MM.1S (cell line): Measurements from ENCODE around the gene CXorf38.
"Not testable (repeated sequence)": the region's sequence is repeated elsewhere in the genome, so short reads cannot be mapped to it uniquely, and the experiment has no call there.

Experiments used
- DNase-seq: peaks from one replicate; pipeline ENCODE4 v3.0.0-alpha.2; 2015
- H2AFZ ChIP-seq: fragments of 300-600 bp; sonication (generic); 2 replicates; pipeline ENCODE4 v1.6.0; 2016; ENCODE audit warnings: antibody characterized with exemption, low read length
- H3F3A ChIP-seq: fragments of 300-600 bp; sonication (generic); 2 replicates; pipeline ENCODE4 v1.6.1; 2016; ENCODE audit warnings: mild to moderate bottlenecking, antibody characterized with exemption, low read length, moderate library complexity, mixed read lengths; ENCODE audit not compliant: insufficient read depth
- H3K27ac ChIP-seq: fragments of 300-600 bp; sonication (generic); 2 replicates; pipeline ENCODE4 v1.5.1; 2016; ENCODE audit warnings: mild to moderate bottlenecking, low read length
- H3K27me3 ChIP-seq: fragments of 300-600 bp; sonication (generic); replicated peaks from 2 replicates; pipeline ENCODE4 v1.6.0; 2016; ENCODE audit warnings: low read length; ENCODE audit not compliant: insufficient read depth
- H3K36me3 ChIP-seq: fragments of 300-600 bp; sonication (generic); replicated peaks from 2 replicates; pipeline ENCODE4 v1.6.1; 2016; ENCODE audit warnings: mild to moderate bottlenecking, low read length, mixed read lengths; ENCODE audit not compliant: insufficient read depth
- H3K4me1 ChIP-seq: fragments of 300-600 bp; sonication (generic); 2 replicates; pipeline ENCODE4 v1.6.1; 2016; ENCODE audit warnings: low read length, mixed read lengths
- H3K4me2 ChIP-seq: fragments of 300-600 bp; sonication (generic); 2 replicates; pipeline ENCODE4 v1.6.0; 2016; ENCODE audit warnings: low read depth, low read length
- H3K4me3 ChIP-seq: fragments of 300-600 bp; sonication (generic); 2 replicates; pipeline ENCODE4 v1.5.1; 2016; ENCODE audit warnings: low read length, mixed read lengths
- H3K79me2 ChIP-seq: fragments of 300-600 bp; sonication (generic); 2 replicates; pipeline ENCODE4 v1.6.1; 2016; ENCODE audit warnings: mixed run types, low read length, mixed read lengths
- H3K9ac ChIP-seq: fragments of 300-600 bp; sonication (generic); 2 replicates; pipeline ENCODE4 v1.6.1; 2016; ENCODE audit warnings: low read length, mixed read lengths
- H3K9me2 ChIP-seq: fragments of 300-600 bp; sonication (generic); replicated peaks from 2 replicates; pipeline ENCODE4 v1.6.1; 2016; ENCODE audit warnings: mild to moderate bottlenecking, low read length, mixed read lengths; ENCODE audit not compliant: insufficient read depth
- H3K9me3 ChIP-seq: fragments of 300-600 bp; sonication (generic); replicated peaks from 2 replicates; pipeline ENCODE4 v1.6.1; 2016; ENCODE audit warnings: mild to moderate bottlenecking, low read length, mixed read lengths; ENCODE audit not compliant: insufficient read depth
- H4K20me1 ChIP-seq: fragments of 300-600 bp; sonication (generic); 2 replicates; pipeline ENCODE4 v1.6.1; 2016; ENCODE audit warnings: mild to moderate bottlenecking, low read length, moderate library complexity, mixed read lengths; ENCODE audit not compliant: insufficient read depth
- CTCF ChIP-seq: fragments of 300-600 bp; sonication (generic); IDR thresholded peaks from 2 replicates; pipeline ENCODE4 v1.5.1; 2016; ENCODE audit warnings: antibody characterized with exemption, low read length, mixed read lengths
- EZH2 ChIP-seq: fragments of 300-600 bp; sonication (generic); optimal IDR thresholded peaks from 2 replicates; pipeline ENCODE3; 2017; ENCODE audit warnings: low read depth, mild to moderate bottlenecking, antibody characterized with exemption, low read length, mixed read lengths
- EZH2phosphoT487 ChIP-seq: fragments of 300-600 bp; sonication (generic); IDR thresholded peaks from 2 replicates; pipeline ENCODE4 v1.6.1; 2018; ENCODE audit warnings: antibody characterized with exemption, low read length

The CXorf38 gene

GRCh38 chrX:40612511-40612910 lies 34.9 kb downstream of the CXorf38 start:
- no peak for TF ChIP-seq EZH2
- no peak for TF ChIP-seq CTCF
- no peak for TF ChIP-seq EZH2phosphoT487
- H3K27me3 ChIP-seq, result no peaks in the 10 kb centered on the region
- H3K27ac ChIP-seq, result no peak overlapping the region

GRCh38 chrX:40607381-40607780 lies 40.0 kb downstream of the CXorf38 start:
- H3K4me3 ChIP-seq, result no peak overlapping the region
- no peaks in the 10 kb centered on the region for H4K20me1 ChIP-seq
- H3K9me3 ChIP-seq, result no peaks in the 10 kb centered on the region
- H3K79me2 ChIP-seq, result no peaks in the 10 kb centered on the region
- no peak for TF ChIP-seq CTCF
- no peak for TF ChIP-seq EZH2phosphoT487
- no peak for TF ChIP-seq EZH2
- no peak overlapping the region for H3K9ac ChIP-seq
- H2AFZ ChIP-seq, result no peak overlapping the region
- no peaks in the 10 kb centered on the region for H3F3A ChIP-seq
- H3K4me2 ChIP-seq, result no peak overlapping the region
- H3K9me2 ChIP-seq, result no peaks in the 10 kb centered on the region
- no peak for DNase-seq
- H3K36me3 ChIP-seq, result no peaks in the 10 kb centered on the region
- no peaks in the 10 kb centered on the region for H3K4me1 ChIP-seq
- no peak overlapping the region for H3K27ac ChIP-seq
- H3K27me3 ChIP-seq, result no peaks in the 10 kb centered on the region

More at GRCh38 chrX:40612511-40612910, 34.9 kb downstream of the CXorf38 start:
- Histone ChIP-seq H3K9ac (no peak overlapping the region), H3K9me3 (no peaks in the 10 kb centered on the region), H3K36me3 (no peaks in the 10 kb centered on the region), H3K4me3 (no peak overlapping the region), H3K4me1 (no peaks in the 10 kb centered on the region), H3K4me2 (no peak overlapping the region), H3K9me2 (no peaks in the 10 kb centered on the region), H3K79me2 (no peaks in the 10 kb centered on the region), H4K20me1 (no peaks in the 10 kb centered on the region), H2AFZ (no peak overlapping the region), H3F3A (no peaks in the 10 kb centered on the region; the same call in 1 of the 2 replicates)
- no peak for DNase-seq

GRCh38 chrX:40603446-40603845 lies 43.9 kb downstream of the CXorf38 start:
- no peak overlapping the region for H3K9ac ChIP-seq
- DNase-seq, result no peak
- H3F3A ChIP-seq, result no peaks in the 10 kb centered on the region
- no peaks in the 10 kb centered on the region for H4K20me1 ChIP-seq
- H2AFZ ChIP-seq, result no peak overlapping the region
- H3K4me2 ChIP-seq, result no peak overlapping the region
- no peaks in the 10 kb centered on the region for H3K9me3 ChIP-seq
- H3K4me3 ChIP-seq, result no peak overlapping the region
- no peak for TF ChIP-seq EZH2phosphoT487
- no peak overlapping the region for H3K27ac ChIP-seq
- no peaks in the 10 kb centered on the region for H3K27me3 ChIP-seq
- no peaks in the 10 kb centered on the region for H3K79me2 ChIP-seq
- no peaks in the 10 kb centered on the region for H3K4me1 ChIP-seq
- no peaks in the 10 kb centered on the region for H3K36me3 ChIP-seq
- no peaks in the 10 kb centered on the region for H3K9me2 ChIP-seq

DNA sequence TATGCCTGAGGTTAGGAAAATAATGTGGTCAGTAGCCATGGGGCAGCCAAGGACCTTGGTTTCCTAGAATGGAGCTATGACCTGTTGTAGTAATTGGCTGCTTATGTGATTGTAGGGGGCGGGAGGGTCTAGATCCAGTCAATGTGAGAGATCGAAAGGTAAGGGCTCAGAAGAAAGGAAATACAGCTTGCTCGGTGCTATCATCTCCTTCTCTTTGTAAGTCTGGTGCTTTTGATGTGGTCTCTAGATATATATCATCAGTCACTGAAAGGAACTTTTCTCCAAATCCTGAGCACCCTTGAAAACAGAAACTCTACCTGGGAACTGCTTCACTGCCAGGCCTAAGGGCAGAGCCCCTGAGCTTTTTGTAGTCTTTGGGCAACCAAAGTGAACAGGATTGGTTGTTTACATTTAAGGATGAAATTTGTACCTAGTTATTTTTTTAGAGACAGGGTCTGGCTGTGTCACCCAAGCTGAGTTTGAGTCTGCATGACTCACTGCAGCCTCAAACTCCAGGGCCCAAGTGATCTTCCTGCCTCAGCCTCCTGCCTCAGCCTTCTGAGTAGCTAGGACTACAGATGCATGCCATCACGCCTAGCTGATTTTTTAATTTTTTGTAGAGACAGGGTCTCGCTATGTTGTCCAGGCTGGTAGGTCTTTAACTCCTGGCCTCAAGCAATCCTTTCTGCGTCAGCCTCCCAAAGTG lies 57.6 kb downstream of the CXorf38 start:
- H3K27me3 ChIP-seq, H3K9me2 ChIP-seq, H3K27ac ChIP-seq, H4K20me1 ChIP-seq, H3K9me3 ChIP-seq, H3K4me3 ChIP-seq, H3F3A ChIP-seq, H3K79me2 ChIP-seq, H2AFZ ChIP-seq, DNase-seq, H3K4me1 ChIP-seq, H3K9ac ChIP-seq, H3K4me2 ChIP-seq, H3K36me3 ChIP-seq: not testable (repeated sequence)

- H3K79me2 ChIP-seq, result peaks cover 18% of the 10 kb centered on the region
- H3K9ac ChIP-seq, H3K4me2 ChIP-seq, H3K4me3 ChIP-seq, H3K9me2 ChIP-seq, H2AFZ ChIP-seq, H3K4me1 ChIP-seq, H3K27ac ChIP-seq, H4K20me1 ChIP-seq, H3K27me3 ChIP-seq, H3K9me3 ChIP-seq, DNase-seq, H3K36me3 ChIP-seq, H3F3A ChIP-seq: not testable (repeated sequence)
Measured at GRCh38 chrX:40587623-40588022, 59.7 kb downstream of the CXorf38 start.
